Activated CD8-positive, alpha-beta memory T cell treated with anti-CD3 and anti-CD28 coated beads, Interleukin-2, amount 50 U/mL, for 48 hours (primary cell): ENCODE results near the gene NKRF.
A peak's percentile ranks its signal among the peaks of the same experiment; 100 is the strongest.

ENCODE experiments used
- DNase-seq: peaks from one replicate; pipeline ENCODE4 v3.0.0-alpha.2; 2020

The NKRF gene

GRCh38 chrX:119607018-119607389 lies 780 bp upstream of the NKRF start:
- DNase-seq = no peak

GRCh38 chrX:119605464-119606279 lies 552 bp downstream of the NKRF start:
- DNase-seq = peak; percentile 62

GRCh38 chrX:119604766-119605463 lies 1.3 kb downstream of the NKRF start:
- no peak for DNase-seq

- DNase-seq = no peak
Measured at GRCh38 chrX:119602701-119603255, 3.4 kb downstream of the NKRF start.

- no peak for DNase-seq
Measured at GRCh38 chrX:119589810-119590209, 16.4 kb downstream of the NKRF start.

GRCh38 chrX:119583431-119584059 lies 22.7 kb downstream of the NKRF start:
- DNase-seq = no peak

GRCh38 chrX:119579414-119579813 lies 26.8 kb downstream of the NKRF start:
- no peak for DNase-seq

- DNase-seq = peak; percentile 89
Measured at GRCh38 chrX:119574394-119575266, 31.6 kb downstream of the NKRF start, which contains the start of gene UBE2A. TSS of gene UBE2A (plus strand) at chrX:119574563. CDS start at chrX:119574712, 149 bp downstream.

- no peak for DNase-seq
Measured at GRCh38 chrX:119573840-119574393, 32.3 kb downstream of the NKRF start.

- DNase-seq = no peak
Measured at GRCh38 chrX:119573222-119573621, 33.0 kb downstream of the NKRF start.

- DNase-seq = no peak
Measured at GRCh38 chrX:119570351-119570835, 35.8 kb downstream of the NKRF start.

- DNase-seq = peak; percentile 89
Measured at GRCh38 chrX:119565107-119565663, 41.0 kb downstream of the NKRF start, which contains the start of gene STEEP1. TSS of gene STEEP1 (minus strand) at chrX:119565409. CDS start at chrX:119565355, 54 bp downstream.

- no peak for DNase-seq
Measured at GRCh38 chrX:119552508-119552907, 53.7 kb downstream of the NKRF start.

GRCh38 chrX:119549327-119550016 lies 56.8 kb downstream of the NKRF start:
- DNase-seq = no peak

- no peak for DNase-seq
Measured at GRCh38 chrX:119541188-119541587, 65.0 kb downstream of the NKRF start.

- no peak for DNase-seq
Measured at GRCh38 chrX:119539872-119540271, 66.4 kb downstream of the NKRF start.
